GM23248 (cell line): ENCODE data around the gene C1QTNF3.

Experiments used
- EZH2 ChIP-seq: fragments of 200-600 bp; sonication (generic); IDR thresholded peaks from 2 replicates; pipeline ENCODE4 v1.6.1; 2018; ENCODE audit warnings: antibody characterized with exemption, mild to moderate bottlenecking; ENCODE audit not compliant: insufficient read depth, poor library complexity, severe bottlenecking
- EZH2phosphoT487 ChIP-seq: fragments of 200-600 bp; sonication (generic); IDR thresholded peaks from 2 replicates; pipeline ENCODE4 v1.6.1; 2018; ENCODE audit warnings: antibody characterized with exemption, moderate library complexity, mild to moderate bottlenecking, low read depth; ENCODE audit not compliant: insufficient read depth

- TF ChIP-seq EZH2 (no peak), EZH2phosphoT487 (no peak)
Observed at GRCh38 chr5:34042321-34042720, 692 bp downstream of the C1QTNF3 start.
